ENCODE results near the gene CELF2.

CELF2 gene

GRCh38 chr10:11231285-11231684, 213.6 kb downstream of the CELF2 start:
- DNase-seq: no peak

- no peak for DNase-seq
Measured at GRCh38 chr10:11232222-11232961, 214.7 kb downstream of the CELF2 start.

GRCh38 chr10:11234857-11235531, 217.3 kb downstream of the CELF2 start:
- DNase-seq: no peak

GRCh38 chr10:11235771-11236170, 218.1 kb downstream of the CELF2 start:
- DNase-seq: no peak

GRCh38 chr10:11236234-11236633, 218.6 kb downstream of the CELF2 start:
- no peak for DNase-seq

- DNase-seq: no peak
Measured at GRCh38 chr10:11237571-11237970, 219.9 kb downstream of the CELF2 start.

- DNase-seq: no peak
Measured at GRCh38 chr10:11238893-11239292, 221.2 kb downstream of the CELF2 start.

GRCh38 chr10:11240641-11241040, 223.0 kb downstream of the CELF2 start:
- DNase-seq: no peak

GRCh38 chr10:11242443-11243387, 225.0 kb downstream of the CELF2 start:
- no peak for DNase-seq

GRCh38 chr10:11243425-11244222, 226.0 kb downstream of the CELF2 start:
- DNase-seq: no peak

- no peak for DNase-seq
Measured at GRCh38 chr10:11245095-11245479, 227.4 kb downstream of the CELF2 start.

GRCh38 chr10:11245510-11245909, 227.8 kb downstream of the CELF2 start:
- DNase-seq: no peak

GRCh38 chr10:11245981-11246590, 228.4 kb downstream of the CELF2 start:
- DNase-seq: no peak

GRCh38 chr10:11246752-11247467, 229.2 kb downstream of the CELF2 start:
- DNase-seq: no peak

- no peak for DNase-seq
Measured at GRCh38 chr10:11249152-11249807, 231.6 kb downstream of the CELF2 start.

- no peak for DNase-seq
Measured at GRCh38 chr10:11249808-11250195, 232.1 kb downstream of the CELF2 start.

- DNase-seq: no peak
Measured at GRCh38 chr10:11250304-11250703, 232.6 kb downstream of the CELF2 start.

- no peak for DNase-seq
Measured at GRCh38 chr10:11252887-11253286, 235.2 kb downstream of the CELF2 start.

- no peak for DNase-seq
Measured at GRCh38 chr10:11253385-11254002, 235.8 kb downstream of the CELF2 start.

- DNase-seq: no peak
Measured at GRCh38 chr10:11255156-11255555, 237.5 kb downstream of the CELF2 start.

All from NCI-H2081 treated with DMSO at 0.1 percent for 48 hours (cell line).